GM08714 (cell line): ENCODE measurements around the gene ATXN3.

ENCODE experiments used
- H3K4me3 ChIP-seq: fragments of 200-500 bp; sonication (Bioruptor generic); 2 replicates; pipeline ENCODE4 v1.5.1; 2014; ENCODE audit warnings: mild to moderate bottlenecking, low read length, inconsistent platforms
- ZNF274 ChIP-seq: IDR thresholded peaks from 2 replicates; pipeline ENCODE4 v1.6.1; 2012; ENCODE audit warnings: mild to moderate bottlenecking, low read depth, low read length

The ATXN3 gene

DNA sequence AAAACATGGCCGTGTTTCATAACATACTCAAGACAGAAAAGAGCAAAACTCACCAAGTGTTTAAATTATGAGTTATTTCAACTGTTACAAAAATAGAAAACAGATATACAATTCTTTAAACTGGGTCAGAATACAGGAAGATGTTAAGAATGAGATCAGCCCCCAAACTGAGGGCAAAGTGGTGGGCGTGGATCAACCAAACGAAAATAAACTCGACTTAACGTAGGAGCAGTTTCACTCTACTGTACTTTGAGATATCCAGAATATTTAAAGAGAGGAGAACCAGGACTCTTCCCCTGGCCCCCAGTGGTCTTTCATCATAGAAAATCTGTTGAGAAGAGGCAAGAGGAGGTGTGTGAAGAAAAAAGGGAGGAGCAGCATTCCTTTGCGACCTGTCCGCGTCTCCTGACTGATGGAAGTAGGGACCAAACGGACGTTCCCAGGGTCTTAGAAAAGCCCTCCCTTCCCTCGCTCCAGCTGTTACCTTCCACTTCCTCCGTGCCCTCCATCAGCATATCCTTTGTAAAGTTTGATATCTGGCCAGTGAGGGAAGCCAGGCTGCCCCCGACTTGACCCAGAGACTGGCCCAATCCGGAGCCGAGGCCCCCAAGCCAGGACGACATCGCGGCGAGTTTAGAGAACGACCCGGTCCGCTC lies 67.2 kb downstream of the ATXN3 start:
- TF ChIP-seq ZNF274 = no peak
- H3K4me3 ChIP-seq = peak overlapping the region; percentile 85

DNA sequence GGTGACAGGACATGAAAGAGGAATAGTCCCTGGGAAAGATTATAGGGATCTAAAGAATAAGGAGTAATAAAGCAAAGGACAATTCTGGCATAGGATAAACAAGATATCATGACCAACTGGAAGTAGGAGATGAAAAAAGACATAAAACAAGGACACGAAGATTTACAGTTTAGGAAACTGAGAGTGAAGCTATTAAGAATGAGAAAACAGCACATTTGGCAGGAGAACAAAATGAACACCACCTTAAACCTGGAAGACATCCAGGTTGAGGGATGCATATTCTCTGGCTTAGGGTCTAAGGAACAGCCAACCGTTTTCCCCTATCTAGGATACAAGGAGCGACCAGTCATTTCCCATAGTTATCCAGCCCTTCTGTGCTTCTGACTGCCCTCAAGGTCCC lies 68.4 kb downstream of the ATXN3 start:
- TF ChIP-seq ZNF274 = no peak
- H3K4me3 ChIP-seq = peak overlapping the region; percentile 85

DNA sequence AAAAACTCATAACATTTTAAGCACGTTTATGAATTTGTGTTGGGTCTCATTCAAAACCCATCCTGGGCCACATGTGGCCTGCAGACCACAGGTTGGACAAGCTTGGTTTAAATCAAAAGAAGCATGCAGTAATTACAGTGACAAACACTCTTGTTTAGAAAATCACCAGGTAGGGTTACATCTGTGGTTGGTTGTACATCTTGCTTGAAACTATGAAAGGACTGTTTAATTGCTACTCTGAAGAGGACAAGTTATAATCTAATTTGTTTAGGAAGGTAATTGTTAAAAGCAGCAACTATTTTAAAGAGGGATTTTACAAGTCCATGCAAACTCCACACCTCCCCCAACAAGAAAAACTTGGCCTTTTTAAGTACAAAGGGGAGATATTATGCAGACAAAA lies 70.5 kb downstream of the ATXN3 start:
- no peak overlapping the region for H3K4me3 ChIP-seq
- no peak for TF ChIP-seq ZNF274

DNA sequence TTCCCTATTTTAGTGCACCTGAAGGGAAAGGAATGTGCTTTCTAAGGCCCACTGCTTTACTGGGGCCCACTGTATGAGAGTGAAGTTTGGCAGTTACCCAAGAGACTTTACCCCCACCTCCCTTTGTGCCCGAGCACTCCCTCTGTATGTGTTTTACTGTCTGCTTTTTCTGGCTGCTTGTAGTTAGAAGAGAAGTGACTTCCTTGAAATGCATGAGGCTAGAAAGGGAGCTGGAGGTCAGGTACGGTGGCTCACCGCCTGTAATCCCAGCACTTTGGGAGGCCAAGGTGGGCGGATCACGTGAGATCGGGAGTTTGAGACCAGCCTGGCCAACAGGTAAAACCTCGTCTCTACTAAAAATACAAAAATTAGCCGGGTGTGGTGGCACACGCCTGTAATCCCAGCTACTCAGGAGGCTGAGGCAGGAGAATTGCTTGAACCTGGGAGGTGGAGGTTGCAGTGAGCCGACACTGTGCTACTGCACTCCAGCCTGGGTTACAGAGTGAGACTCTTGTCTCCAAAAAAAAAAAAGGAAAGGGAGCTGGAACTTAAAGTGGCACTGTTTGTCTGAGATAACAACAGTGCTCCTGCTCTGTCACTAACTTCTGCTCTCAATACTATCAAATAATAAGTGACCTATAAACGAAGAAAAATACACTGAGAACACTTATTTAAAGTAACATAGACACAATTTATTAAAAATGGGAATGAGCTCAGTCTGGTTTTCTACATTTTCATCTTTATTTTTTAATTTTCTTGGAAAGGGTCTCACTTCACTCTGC lies 72.3 kb downstream of the ATXN3 start:
- no peak overlapping the region for H3K4me3 ChIP-seq
- TF ChIP-seq ZNF274 = no peak

DNA sequence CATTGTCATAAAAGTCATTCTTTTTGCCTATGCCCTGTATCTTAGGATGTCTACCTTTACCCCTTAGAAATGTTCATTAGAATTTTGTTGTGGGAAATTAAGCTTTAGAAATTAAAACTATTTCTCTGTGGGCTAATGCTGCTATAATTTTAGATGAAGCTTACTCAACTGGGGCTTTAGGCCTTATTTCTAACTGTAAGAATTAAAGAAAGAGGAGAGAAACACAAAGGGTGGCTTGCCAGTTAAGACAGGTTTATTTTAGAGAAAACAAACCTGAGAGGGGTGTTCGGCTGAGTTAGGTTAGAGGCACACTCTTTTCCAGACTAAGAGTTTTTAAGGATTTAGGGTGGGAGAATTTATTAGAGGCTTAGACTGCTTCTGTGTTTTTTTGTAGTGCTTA lies 72.9 kb downstream of the ATXN3 start:
- H3K4me3 ChIP-seq = no peak overlapping the region
- TF ChIP-seq ZNF274 = no peak

DNA sequence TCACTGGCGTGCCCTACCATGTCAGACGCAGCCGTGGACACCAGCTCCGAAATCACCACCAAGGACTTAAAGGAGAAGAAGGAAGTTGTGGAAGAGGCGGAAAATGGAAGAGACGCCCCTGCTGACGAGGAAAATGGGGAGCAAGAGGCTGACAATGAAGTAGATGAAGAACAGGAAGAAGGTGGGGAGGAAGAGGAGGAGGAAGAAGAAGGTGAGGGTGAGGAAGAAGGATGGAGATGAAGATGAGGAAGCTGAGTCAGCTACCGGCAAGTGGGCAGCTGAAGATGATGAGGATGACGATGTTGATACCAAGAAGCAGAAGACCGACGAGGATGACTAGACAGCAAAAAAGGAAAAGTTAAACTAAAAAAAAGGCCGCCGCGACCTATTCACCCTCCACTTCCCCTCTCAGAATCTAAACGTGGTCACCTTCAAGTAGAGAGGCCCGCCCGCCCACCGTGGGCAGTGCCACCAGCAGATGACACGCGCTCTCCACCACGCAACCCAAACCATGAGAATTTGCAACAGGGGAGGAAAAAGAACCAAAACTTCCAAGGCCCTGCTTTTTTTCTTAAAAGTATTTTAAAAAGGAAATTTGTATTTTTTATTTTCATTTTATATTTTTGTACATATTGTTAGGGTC lies 79.7 kb downstream of the ATXN3 start:
- no peak overlapping the region for H3K4me3 ChIP-seq
- no peak for TF ChIP-seq ZNF274

DNA sequence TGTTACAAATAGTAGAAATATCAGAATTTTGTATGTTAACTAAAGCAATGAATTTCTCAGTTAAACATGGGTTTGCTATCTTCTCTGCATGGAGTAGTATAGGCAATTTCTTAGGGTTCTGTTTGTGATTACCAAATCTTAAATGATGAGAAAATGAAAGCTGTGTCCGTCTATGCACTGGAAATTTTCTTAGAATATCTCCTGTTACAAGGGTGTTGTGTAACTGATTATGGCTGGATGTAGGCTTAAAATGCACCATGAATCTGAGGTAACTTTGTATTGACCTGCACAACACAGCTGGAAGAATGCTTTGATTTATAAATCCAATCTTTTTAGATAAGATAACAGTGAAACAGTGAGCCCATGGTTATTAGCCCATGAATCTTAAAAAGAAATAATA lies 84.3 kb downstream of the ATXN3 start:
- TF ChIP-seq ZNF274 = no peak
- no peak overlapping the region for H3K4me3 ChIP-seq

DNA sequence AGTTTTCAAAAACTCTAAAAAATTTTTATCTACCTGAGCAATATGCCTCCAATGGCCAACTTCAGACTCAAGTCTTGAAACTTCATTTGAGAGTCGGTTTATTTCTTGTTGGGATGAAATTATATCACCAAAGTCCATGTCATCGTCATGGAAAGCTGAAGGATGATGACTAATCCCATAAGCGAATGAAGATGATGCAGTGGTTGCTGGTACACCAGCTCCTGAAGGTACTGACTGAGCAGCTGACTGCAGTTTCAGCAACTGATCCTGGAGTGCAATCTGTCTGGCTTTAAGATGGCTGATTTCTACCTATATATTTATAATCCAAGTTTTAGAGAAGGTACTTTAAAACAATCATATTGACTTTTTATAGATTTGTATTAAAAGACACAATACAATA lies 84.9 kb downstream of the ATXN3 start:
- no peak overlapping the region for H3K4me3 ChIP-seq
- no peak for TF ChIP-seq ZNF274

DNA sequence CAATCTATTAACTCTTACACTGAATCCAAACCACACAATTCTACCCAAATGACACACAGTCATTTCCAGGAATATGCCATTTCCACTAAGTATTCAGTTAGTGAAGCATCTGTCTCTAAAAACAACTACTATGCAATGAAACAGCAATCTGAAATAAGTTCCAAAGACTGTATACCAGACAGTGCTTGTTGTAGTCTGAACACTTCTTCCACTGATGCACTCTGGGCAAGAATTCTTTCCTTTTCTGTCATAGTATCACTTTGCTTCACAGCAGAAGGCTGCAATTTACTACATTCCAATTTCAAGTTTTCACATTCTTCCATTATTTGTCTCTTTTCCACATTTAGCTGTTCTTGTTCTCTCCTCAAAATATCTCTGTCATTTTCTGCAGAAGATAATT lies 92.3 kb downstream of the ATXN3 start:
- TF ChIP-seq ZNF274 = no peak
- no peak overlapping the region for H3K4me3 ChIP-seq

DNA sequence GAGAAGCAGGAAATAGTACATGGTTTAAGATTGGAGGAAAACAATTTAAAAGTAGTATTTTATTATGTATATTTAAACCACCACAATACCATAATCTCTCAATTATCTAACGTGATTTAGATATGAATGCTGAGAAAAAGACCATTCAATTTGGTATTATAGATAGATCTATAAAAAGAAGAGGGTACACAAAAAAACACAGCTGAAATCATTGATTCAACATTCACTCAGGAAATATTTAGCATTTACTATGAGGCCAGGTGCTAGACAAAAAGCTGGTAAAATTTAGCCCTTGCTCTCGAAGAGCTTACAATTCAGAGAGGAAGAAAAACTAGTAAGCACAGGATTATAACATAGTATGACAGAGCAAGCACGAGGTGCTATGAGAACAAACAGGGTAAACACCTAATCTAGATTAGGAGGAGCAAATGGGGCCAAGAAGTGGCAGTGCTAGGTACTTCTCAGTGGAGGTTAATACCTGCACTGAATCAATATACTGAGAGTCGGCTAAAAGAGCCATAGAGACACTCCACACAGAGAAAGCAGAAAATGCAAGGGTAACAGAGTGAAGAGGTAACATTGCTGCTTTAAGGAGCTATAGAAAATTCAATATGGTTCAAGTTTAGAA lies 94.1 kb downstream of the ATXN3 start:
- H3K4me3 ChIP-seq = no peak overlapping the region
- no peak for TF ChIP-seq ZNF274

DNA sequence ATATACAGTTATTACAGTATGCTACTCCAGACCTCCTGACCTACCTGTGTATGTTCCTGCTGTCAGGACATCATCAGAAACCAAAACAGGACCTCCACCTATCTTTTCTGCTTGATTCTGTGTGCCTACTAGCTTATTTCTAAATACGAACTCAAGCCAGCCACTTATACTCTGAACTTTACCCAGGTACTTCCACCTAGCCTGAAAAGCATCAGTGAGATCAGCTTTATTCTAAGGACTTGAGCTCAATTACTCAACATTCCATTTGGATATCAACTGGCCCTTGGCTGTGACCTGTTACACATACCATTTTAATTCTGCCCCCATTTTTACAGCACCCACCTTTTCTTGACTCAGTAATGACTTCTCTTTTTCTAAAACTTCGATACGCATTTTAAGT lies 95.7 kb downstream of the ATXN3 start:
- no peak overlapping the region for H3K4me3 ChIP-seq
- TF ChIP-seq ZNF274 = no peak

DNA sequence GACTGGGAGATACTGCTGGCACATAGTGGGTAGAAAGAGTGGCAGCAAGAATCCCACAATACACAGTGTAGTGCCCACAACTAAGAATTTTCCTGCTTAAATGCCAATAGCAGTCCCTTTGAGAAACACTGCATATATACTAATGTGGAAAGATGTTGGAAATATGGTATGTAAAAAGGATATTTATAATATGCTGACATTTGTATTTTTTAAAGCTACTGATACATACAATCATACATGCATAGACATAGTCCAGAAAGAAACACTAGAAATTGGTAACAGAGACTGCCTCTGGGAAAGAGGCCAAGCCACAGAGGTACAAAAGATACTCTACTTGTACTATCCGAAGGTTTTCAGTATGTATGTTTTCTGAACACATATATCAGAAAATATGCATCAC lies 96.8 kb downstream of the ATXN3 start:
- H3K4me3 ChIP-seq = no peak overlapping the region
- no peak for TF ChIP-seq ZNF274
